ENCODE measurements around the gene TUBB2B. TPM values are rescaled to one million over a fixed set of nuclear protein-coding genes. Genes with fewer than 3 reads are reported as not detected.

TUBB2B gene
- total and polyA plus RNA-seq, 2 donors (not counting 1 experiment from before 2014, with no cell fraction given) = 14.7 TPM; not detected in 1

GRCh38 chr6:3208098-3208774 is 19.2 kb downstream of the TUBB2B start:
- Histone ChIP-seq H3K9me3 (ENCODE audit: control extremely low read depth in 1 of 3, control insufficient read depth in 2 of 3, insufficient read depth in 1 of 3, low read length in 2 of 3) (peaks cover 0 to 14% (median 12%) of the 10 kb centered on the region in 3 donors), H3K9ac (ENCODE audit: low read length) (no peak overlapping the region), H3K27me3 (replicated peaks in 1 of 4; ENCODE audit: control extremely low read depth in 1 of 4, control insufficient read depth in 3 of 4, insufficient read depth in 4 of 4, low read length in 3 of 4) (no peaks in the 10 kb centered on the region), H3K4me1 (ENCODE audit: control insufficient read depth in 2 of 2, insufficient read depth in 2 of 2, low read length in 2 of 2) (peaks cover 9 to 13% of the 10 kb centered on the region in 2 donors), H3K4me3 (ENCODE audit: control extremely low read depth in 1 of 5, extremely low read depth in 1 of 5, insufficient read depth in 1 of 5, low read depth in 2 of 5, low read length in 4 of 5) (no peak overlapping the region), H3K36me3 (replicated peaks in 1 of 2; ENCODE audit: control extremely low read depth in 1 of 2, control insufficient read depth in 1 of 2, extremely low read depth in 1 of 2, insufficient read depth in 2 of 2, low read length in 1 of 2) (no peaks in the 10 kb centered on the region), H2AFZ (ENCODE audit: insufficient read depth, low read depth, low read length, poor library complexity, severe bottlenecking) (no peak overlapping the region), H3K79me2 (ENCODE audit: control insufficient read depth, insufficient read depth, low read length) (no peaks in the 10 kb centered on the region), H3K27ac (ENCODE audit: low read length in 2 of 2) (no peak overlapping the region), H3K4me2 (replicated peaks; ENCODE audit: low read depth, low read length, poor library complexity, severe bottlenecking) (no peak overlapping the region), H4K20me1 (ENCODE audit: control insufficient read depth, insufficient read depth, low read length, poor library complexity, severe bottlenecking) (no peaks in the 10 kb centered on the region)
- ChIA-PET CTCF (interaction anchor here (1.3 kb wide), 1 partner anchor 41 kb away, joined by 3 read pairs; no protein-coding TSS in a partner anchor), POLR2A (no interaction called here)
- DNase-seq = no peak
- Mint-ChIP-seq H3K4me1 (peaks cover 24% of the 10 kb centered on the region), H3K27ac (no peak overlapping the region), H3K9me3 (ENCODE audit: insufficient read depth) (peaks cover 4% of the 10 kb centered on the region), H3K4me3 (no peak overlapping the region), H3K27me3 (peaks cover 20% of the 10 kb centered on the region)
- TF ChIP-seq CTCF (IDR thresholded peaks at IDR 0.05) = no peak
- no peak for TF ChIP-seq EZH2 (IDR thresholded peaks at IDR 0.05; ENCODE audit: borderline replicate concordance, insufficient read depth, low read depth, low read length, poor library complexity, severe bottlenecking)
- ATAC-seq (ENCODE audit: low read depth) = no peak
- WGBS (ENCODE audit: insufficient coverage) = 85% methylated on average over 14 of the region's 14 CpGs
- intact Hi-C loops (cut with micrococcal nuclease) = no loop called here

GRCh38 chr6:3206339-3207015 is 21.0 kb downstream of the TUBB2B start:
- peaks cover 8% of the 10 kb centered on the region for H3K9me3 Mint-ChIP-seq (ENCODE audit: insufficient read depth)
- H4K20me1 ChIP-seq (ENCODE audit: control insufficient read depth, insufficient read depth, low read length, poor library complexity, severe bottlenecking) = no peaks in the 10 kb centered on the region
- DNase-seq (no peak), ATAC-seq (ENCODE audit: low read depth) (no peak)
- ChIA-PET POLR2A (interaction anchor here (0.7 kb wide), 1 partner anchor 812 kb away, joined by 3 read pairs; no protein-coding TSS in a partner anchor), CTCF (no interaction called here)
- H2AFZ ChIP-seq (ENCODE audit: insufficient read depth, low read depth, low read length, poor library complexity, severe bottlenecking) = no peak overlapping the region
- H3K9ac ChIP-seq (ENCODE audit: low read length) = no peak overlapping the region
- no peaks in the 10 kb centered on the region for H3K27me3 ChIP-seq (replicated peaks in 1 of 4; ENCODE audit: control extremely low read depth in 1 of 4, control insufficient read depth in 3 of 4, insufficient read depth in 4 of 4, low read length in 3 of 4)
- H3K4me3 ChIP-seq (ENCODE audit: control extremely low read depth in 1 of 5, extremely low read depth in 1 of 5, insufficient read depth in 1 of 5, low read depth in 2 of 5, low read length in 4 of 5) = no peak overlapping the region
- H3K9me3 ChIP-seq (ENCODE audit: control extremely low read depth in 1 of 3, control insufficient read depth in 2 of 3, insufficient read depth in 1 of 3, low read length in 2 of 3) = peaks cover 0 to 14% (median 12%) of the 10 kb centered on the region in 3 donors
- H3K27ac ChIP-seq (ENCODE audit: low read length in 2 of 2) = no peak overlapping the region
- H3K4me1 Mint-ChIP-seq = peaks cover 32% of the 10 kb centered on the region
- no peak overlapping the region for H3K4me3 Mint-ChIP-seq
- no peak overlapping the region for H3K4me2 ChIP-seq (replicated peaks; ENCODE audit: low read depth, low read length, poor library complexity, severe bottlenecking)
- H3K27ac Mint-ChIP-seq = no peak overlapping the region
- no peaks in the 10 kb centered on the region for H3K36me3 ChIP-seq (replicated peaks in 1 of 2; ENCODE audit: control extremely low read depth in 1 of 2, control insufficient read depth in 1 of 2, extremely low read depth in 1 of 2, insufficient read depth in 2 of 2, low read length in 1 of 2)
- no peaks in the 10 kb centered on the region for H3K79me2 ChIP-seq (ENCODE audit: control insufficient read depth, insufficient read depth, low read length)
- H3K4me1 ChIP-seq (ENCODE audit: control insufficient read depth in 2 of 2, insufficient read depth in 2 of 2, low read length in 2 of 2) = peaks cover 15 to 18% of the 10 kb centered on the region in 2 donors
- intact Hi-C loops (cut with micrococcal nuclease) = no loop called here
- H3K27me3 Mint-ChIP-seq = peaks cover 13% of the 10 kb centered on the region
- 92% methylated on average over 3 of the region's 7 CpGs for WGBS (ENCODE audit: insufficient coverage)
- TF ChIP-seq EZH2 (IDR thresholded peaks at IDR 0.05; ENCODE audit: borderline replicate concordance, insufficient read depth, low read depth, low read length, poor library complexity, severe bottlenecking) (no peak), CTCF (IDR thresholded peaks at IDR 0.05) (no peak)
